T-helper 1 cell treated with Interleukin-12 subunit alpha and Interleukin-12 subunit beta and Interleukin-4 antibody, amounts not matched to agents 30 μg/mL and 1 μg/mL, for 36 hours (primary cell): Measurements from ENCODE around the gene GAL3ST3.

Experiments
- H3K27ac Mint-ChIP-seq: one replicate; pipeline ENCODE4 v1.8.0; 2021; ENCODE audit warnings: mild to moderate bottlenecking, mixed read lengths
- H3K27me3 Mint-ChIP-seq: one replicate; pipeline ENCODE4 v1.8.0; 2021; ENCODE audit warnings: low read depth, mixed read lengths
- H3K36me3 Mint-ChIP-seq: one replicate; pipeline ENCODE4 v1.8.0; 2021; ENCODE audit warnings: low read depth, mixed read lengths
- H3K4me1 Mint-ChIP-seq: one replicate; pipeline ENCODE4 v1.8.0; 2021; ENCODE audit warnings: low read depth, mixed read lengths
- H3K4me3 Mint-ChIP-seq: one replicate; pipeline ENCODE4 v1.8.0; 2021; ENCODE audit warnings: mild to moderate bottlenecking, moderate library complexity, mixed read lengths
- H3K9me3 Mint-ChIP-seq: one replicate; pipeline ENCODE4 v1.8.0; 2021; ENCODE audit warnings: mixed read lengths

The GAL3ST3 gene

DNA sequence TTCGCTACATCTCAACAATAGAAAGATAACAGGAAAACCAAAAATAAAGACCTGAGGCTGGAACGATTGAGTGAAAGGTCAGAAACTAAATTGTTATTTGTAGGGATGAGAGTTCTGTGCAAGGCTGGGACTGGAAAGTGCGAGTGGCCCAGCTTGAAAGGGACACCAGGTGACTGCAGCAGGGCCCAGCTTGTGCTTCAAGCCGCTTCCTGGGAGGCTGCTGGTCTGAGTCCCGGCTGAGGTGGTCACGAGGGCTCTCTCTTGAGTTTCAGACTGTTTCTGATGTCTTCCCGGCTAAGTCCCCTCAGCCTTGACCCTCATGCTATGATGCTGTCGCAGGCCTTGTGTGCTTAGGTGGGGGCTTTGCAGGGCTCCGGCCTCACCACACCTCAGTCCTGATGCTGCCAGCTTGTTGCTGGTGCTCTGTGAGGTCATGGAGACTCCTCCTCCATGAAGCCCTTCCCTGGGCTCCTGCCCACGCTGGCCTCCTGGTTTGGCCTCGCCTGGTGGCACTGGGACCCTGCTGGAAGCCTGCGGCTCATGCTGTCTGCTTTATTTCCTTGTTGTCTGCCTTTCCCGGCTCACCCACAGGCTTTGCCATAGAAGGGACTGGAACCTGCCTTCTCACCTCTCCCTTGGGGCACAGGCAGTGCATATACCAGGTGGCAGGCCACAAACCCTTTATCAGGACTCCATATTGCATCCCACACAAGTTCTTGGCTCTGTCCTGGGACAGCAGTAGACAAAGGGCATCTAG is 42.6 kb downstream of the GAL3ST3 start:
- Mint-ChIP-seq H3K4me3 (no peak overlapping the region), H3K9me3 (no peaks in the 10 kb centered on the region)

DNA sequence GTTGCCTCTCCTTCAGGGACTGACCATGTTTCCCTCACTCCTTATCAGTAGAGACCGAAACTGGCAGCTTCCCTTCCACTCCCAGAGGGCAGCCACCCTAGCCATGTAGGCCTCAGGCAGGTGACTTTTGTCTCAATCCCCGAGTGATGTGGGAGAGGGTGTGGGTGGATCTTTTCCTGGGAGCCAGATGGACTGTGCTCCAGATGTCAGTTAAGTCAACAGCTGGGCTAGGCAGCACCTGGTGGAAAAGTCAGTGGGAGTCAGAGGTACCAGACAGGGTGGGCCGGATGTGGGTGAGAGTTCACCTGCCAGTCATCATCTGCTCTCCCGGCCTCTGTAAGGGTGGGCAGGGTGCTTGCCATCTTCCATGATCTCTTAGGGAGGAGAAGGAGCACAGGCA is 44.8 kb downstream of the GAL3ST3 start:
- peak overlapping the region; percentile 52 for H3K27ac Mint-ChIP-seq
- peaks cover 5% of the 10 kb centered on the region for H3K27me3 Mint-ChIP-seq
- peaks cover 30% of the 10 kb centered on the region for H3K36me3 Mint-ChIP-seq
- H3K4me3 Mint-ChIP-seq = peak overlapping the region; percentile 50
- H3K9me3 Mint-ChIP-seq = no peaks in the 10 kb centered on the region
- peaks cover 28% of the 10 kb centered on the region for H3K4me1 Mint-ChIP-seq

More for the DNA sequence above, 42.6 kb downstream of the GAL3ST3 start:
- H3K36me3 Mint-ChIP-seq = peaks cover 19% of the 10 kb centered on the region
- H3K27me3 Mint-ChIP-seq = peaks cover 18% of the 10 kb centered on the region
- peaks cover 18% of the 10 kb centered on the region for H3K4me1 Mint-ChIP-seq
- H3K27ac Mint-ChIP-seq = no peak overlapping the region

DNA sequence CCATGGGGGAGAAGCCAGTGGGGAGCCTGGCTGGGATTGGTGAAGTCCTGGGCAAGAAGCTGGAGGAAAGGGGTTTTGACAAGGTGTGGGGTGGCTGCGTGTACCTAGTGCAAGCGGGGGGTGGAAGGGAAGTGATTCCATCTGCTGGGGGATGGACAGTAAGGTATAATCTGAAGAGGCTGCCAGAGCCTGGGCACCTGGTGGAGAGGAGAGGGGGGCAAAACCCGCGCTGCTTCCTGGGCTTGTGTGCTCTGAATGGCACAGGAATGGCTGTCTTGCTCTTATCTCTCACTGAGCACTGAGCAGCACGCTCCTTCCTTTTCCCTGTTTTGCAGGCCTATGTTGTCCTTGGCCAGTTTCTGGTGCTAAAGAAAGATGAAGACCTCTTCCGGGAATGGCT is 45.7 kb downstream of the GAL3ST3 start:
- Mint-ChIP-seq H3K4me3 (peak overlapping the region; percentile 85), H3K36me3 (peaks cover 36% of the 10 kb centered on the region), H3K4me1 (peaks cover 28% of the 10 kb centered on the region), H3K27me3 (no peaks in the 10 kb centered on the region), H3K9me3 (no peaks in the 10 kb centered on the region), H3K27ac (peak overlapping the region; percentile 77)

DNA sequence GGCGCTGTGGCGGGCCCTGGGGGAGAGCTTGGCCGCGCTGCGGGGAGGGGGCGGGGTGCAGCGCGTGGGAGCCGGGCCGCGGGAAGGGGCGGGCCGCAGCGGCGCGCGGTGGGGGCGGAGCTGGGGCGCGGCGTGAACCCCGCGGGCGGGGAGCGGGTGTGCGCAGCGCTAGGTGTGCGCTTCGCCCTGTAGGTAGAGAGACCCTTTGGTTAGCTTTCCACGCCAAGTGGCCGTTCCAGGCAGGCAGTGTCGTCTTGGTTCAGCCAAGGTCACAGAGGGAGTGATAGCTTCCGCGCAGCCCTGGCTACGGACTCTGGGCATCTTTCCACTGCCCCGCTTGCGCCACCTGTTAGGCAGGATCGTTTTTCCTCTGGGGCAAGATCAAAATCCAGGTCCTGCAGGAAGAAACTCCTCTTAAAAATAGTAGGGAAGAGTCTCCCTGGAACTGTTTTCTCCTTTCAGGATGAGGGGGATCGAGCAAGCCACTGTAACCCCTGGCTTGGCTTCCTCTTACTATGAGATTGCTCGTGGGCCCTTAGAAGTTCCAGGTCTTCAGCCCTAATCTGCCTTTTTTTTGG is 46.2 kb downstream of the GAL3ST3 start:
- Mint-ChIP-seq H3K4me3 (peak overlapping the region; percentile 99), H3K27me3 (no peaks in the 10 kb centered on the region), H3K36me3 (peaks cover 40% of the 10 kb centered on the region), H3K9me3 (no peaks in the 10 kb centered on the region), H3K4me1 (peaks cover 28% of the 10 kb centered on the region), H3K27ac (peak overlapping the region; percentile 99)

DNA sequence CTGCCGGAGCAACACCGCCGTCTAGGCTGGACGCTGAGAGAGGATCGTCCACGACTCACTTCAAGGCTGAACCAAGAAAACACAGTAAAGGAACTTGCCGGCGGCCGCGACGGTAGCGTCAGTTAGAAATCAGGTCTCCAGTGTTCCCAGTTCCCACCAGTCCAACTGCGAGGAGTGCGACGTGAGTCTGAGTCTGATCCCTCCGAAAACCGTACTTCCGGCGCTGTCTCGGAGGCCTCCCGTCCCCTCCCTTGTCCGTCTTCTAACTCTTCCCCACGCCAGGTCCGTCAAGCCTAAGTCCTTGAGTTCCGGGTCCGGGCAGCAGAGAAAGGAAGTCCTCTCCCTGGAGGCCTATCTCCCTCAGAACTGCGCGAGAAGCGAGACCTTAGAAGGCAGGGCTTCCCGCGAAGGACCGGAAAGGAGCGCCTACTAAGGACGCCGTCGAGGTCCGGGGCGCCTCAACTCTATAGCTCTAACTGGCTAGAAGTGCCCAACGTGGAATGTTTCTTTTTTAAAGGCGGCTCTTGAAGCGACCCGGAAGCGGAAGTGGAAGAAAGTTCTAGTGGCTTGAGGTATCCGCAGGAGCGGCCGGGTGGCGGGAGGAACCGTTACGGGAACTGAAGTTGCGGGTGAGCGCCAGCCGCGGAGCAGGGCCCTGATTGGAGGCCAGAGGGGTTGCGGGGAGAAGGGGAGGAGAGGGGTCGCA is 46.9 kb downstream of the GAL3ST3 start, which contains the start of the genes BANF1 and EIF1AD:
TSS of gene BANF1 (plus strand) at position 562 of the 706 bp plus-strand sequence. CDS start 748 bp downstream, outside the sequence.
TSS of gene EIF1AD (minus strand) at position 216 of the 706 bp plus-strand sequence. CDS start 1,768 bp downstream, outside the sequence.
- Mint-ChIP-seq H3K4me3 (peak within 1 kb of the TSS; percentile 99), H3K36me3 (peaks cover 46% of the 10 kb centered on the region), H3K27ac (peak within 1 kb of the TSS; percentile 99), H3K27me3 (no peaks in the 10 kb centered on the region), H3K4me1 (peaks cover 30% of the 10 kb centered on the region), H3K9me3 (no peaks in the 10 kb centered on the region)

DNA sequence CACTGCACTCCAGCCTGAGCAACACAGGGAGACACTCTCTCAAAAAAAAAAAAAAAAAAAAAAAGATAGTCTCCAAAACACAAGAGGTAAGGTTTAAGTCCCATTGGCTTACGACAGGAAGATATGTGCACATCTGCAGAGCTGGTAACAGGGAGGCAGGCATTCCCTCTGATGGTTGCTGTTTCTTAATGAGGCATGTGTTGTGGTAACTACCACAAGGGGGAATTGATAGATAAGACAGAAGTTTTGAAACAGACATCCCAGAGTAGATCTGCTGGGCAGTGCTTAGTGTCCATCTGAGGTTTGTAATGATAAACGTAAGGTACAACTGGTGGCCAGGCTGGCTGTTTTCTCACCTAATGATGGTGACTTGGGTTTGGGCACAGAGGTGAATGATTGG is 51.7 kb downstream of the GAL3ST3 start:
- H3K9me3 Mint-ChIP-seq = no peaks in the 10 kb centered on the region
- H3K36me3 Mint-ChIP-seq = peaks cover 38% of the 10 kb centered on the region
- peaks cover 22% of the 10 kb centered on the region for H3K4me1 Mint-ChIP-seq
- H3K27ac Mint-ChIP-seq = no peak overlapping the region
- no peaks in the 10 kb centered on the region for H3K27me3 Mint-ChIP-seq
- H3K4me3 Mint-ChIP-seq = no peak overlapping the region

DNA sequence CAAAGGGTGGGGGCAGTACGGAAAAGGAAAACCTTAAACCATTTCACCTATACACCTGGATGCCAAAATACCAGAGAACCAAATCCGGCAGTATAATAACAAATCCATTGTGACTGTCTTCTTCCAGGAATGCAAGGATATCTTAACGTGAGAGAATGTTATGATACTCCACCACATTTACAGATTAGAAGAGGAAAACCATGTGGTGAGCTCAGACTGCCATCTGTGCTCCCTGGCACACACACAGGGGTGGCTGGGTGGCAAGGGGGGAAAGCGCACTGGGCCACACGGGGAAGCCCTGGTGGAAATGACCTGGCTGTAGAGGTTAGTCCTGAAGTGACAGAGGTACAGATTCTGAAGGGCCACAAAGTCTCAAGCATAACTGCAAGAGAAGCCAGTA is 56.9 kb downstream of the GAL3ST3 start:
- Mint-ChIP-seq H3K9me3 (no peaks in the 10 kb centered on the region), H3K27me3 (no peaks in the 10 kb centered on the region), H3K4me1 (peaks cover 7% of the 10 kb centered on the region), H3K27ac (no peak overlapping the region), H3K4me3 (no peak overlapping the region), H3K36me3 (peaks cover 8% of the 10 kb centered on the region)
